Measurements from ENCODE around the gene CDC42BPB.

GRCh38 chr14:102935756-102936155 is 121.6 kb downstream of the CDC42BPB start:
- TF ChIP-seq TCF12 (IDR thresholded peaks at IDR 0.05) (no peak), POLR2AphosphoS5 (IDR thresholded peaks at IDR 0.05; ENCODE audit: low read depth, low read length) (no peak), CTCF (IDR thresholded peaks at IDR 0.05) (no peak), EZH2phosphoT487 (IDR thresholded peaks at IDR 0.05; ENCODE audit: borderline replicate concordance, low read depth) (no peak), FOXM1 (IDR thresholded peaks at IDR 0.05; ENCODE audit: low read depth) (no peak), RCOR1 (IDR thresholded peaks at IDR 0.05; ENCODE audit: low read length) (no peak)
- TF ChIP-seq, protein P1, sequence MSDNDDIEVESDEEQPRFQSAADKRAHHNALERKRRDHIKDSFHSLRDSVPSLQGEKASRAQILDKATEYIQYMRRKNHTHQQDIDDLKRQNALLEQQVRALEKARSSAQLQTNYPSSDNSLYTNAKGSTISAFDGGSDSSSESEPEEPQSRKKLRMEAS (IDR thresholded peaks at IDR 0.05; ENCODE audit: low read depth) = no peak
- TF ChIP-seq, protein P2, sequence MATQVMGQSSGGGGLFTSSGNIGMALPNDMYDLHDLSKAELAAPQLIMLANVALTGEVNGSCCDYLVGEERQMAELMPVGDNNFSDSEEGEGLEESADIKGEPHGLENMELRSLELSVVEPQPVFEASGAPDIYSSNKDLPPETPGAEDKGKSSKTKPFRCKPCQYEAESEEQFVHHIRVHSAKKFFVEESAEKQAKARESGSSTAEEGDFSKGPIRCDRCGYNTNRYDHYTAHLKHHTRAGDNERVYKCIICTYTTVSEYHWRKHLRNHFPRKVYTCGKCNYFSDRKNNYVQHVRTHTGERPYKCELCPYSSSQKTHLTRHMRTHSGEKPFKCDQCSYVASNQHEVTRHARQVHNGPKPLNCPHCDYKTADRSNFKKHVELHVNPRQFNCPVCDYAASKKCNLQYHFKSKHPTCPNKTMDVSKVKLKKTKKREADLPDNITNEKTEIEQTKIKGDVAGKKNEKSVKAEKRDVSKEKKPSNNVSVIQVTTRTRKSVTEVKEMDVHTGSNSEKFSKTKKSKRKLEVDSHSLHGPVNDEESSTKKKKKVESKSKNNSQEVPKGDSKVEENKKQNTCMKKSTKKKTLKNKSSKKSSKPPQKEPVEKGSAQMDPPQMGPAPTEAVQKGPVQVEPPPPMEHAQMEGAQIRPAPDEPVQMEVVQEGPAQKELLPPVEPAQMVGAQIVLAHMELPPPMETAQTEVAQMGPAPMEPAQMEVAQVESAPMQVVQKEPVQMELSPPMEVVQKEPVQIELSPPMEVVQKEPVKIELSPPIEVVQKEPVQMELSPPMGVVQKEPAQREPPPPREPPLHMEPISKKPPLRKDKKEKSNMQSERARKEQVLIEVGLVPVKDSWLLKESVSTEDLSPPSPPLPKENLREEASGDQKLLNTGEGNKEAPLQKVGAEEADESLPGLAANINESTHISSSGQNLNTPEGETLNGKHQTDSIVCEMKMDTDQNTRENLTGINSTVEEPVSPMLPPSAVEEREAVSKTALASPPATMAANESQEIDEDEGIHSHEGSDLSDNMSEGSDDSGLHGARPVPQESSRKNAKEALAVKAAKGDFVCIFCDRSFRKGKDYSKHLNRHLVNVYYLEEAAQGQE (IDR thresholded peaks at IDR 0.05; ENCODE audit: low read depth, low read length) = no peak
- TF ChIP-seq, protein P3, sequence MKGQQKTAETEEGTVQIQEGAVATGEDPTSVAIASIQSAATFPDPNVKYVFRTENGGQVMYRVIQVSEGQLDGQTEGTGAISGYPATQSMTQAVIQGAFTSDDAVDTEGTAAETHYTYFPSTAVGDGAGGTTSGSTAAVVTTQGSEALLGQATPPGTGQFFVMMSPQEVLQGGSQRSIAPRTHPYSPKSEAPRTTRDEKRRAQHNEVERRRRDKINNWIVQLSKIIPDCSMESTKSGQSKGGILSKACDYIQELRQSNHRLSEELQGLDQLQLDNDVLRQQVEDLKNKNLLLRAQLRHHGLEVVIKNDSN (IDR thresholded peaks at IDR 0.05; ENCODE audit: borderline replicate concordance, low read depth) = no peak
